H9 (cell line): ENCODE results near the gene VIP. TPM values are rescaled to one million over a fixed set of nuclear protein-coding genes. Genes with fewer than 3 reads are reported as not detected.

Experiments
- DNase-seq: peaks from one replicate; pipeline ENCODE4 v3.0.0-alpha.2; 2017
- H2AFZ ChIP-seq: one replicate; pipeline ENCODE4 v1.6.1; 2013; ENCODE audit warnings: mild to moderate bottlenecking, low read length, control low read depth, moderate library complexity
- H2AK5ac ChIP-seq: 2 replicates; pipeline ENCODE4 v1.6.1; 2013; ENCODE audit warnings: low read length, control low read depth, mixed read lengths; ENCODE audit not compliant: insufficient read length
- H2BK120ac ChIP-seq: one replicate; pipeline ENCODE4 v1.6.1; 2013; ENCODE audit warnings: low read depth, mild to moderate bottlenecking, low read length, control low read depth, inconsistent platforms; ENCODE audit not compliant: poor library complexity, severe bottlenecking
- H2BK12ac ChIP-seq: 2 replicates; pipeline ENCODE4 v1.6.1; 2013; ENCODE audit warnings: low read length, control low read depth, mixed read lengths, low read depth; ENCODE audit not compliant: insufficient read length
- H2BK15ac ChIP-seq: 2 replicates; pipeline ENCODE4 v1.6.1; 2013; ENCODE audit warnings: low read depth, low read length, control low read depth
- H2BK20ac ChIP-seq: one replicate; pipeline ENCODE4 v1.6.1; 2013; ENCODE audit warnings: low read depth, mild to moderate bottlenecking, low read length, control low read depth, inconsistent platforms; ENCODE audit not compliant: poor library complexity, severe bottlenecking
- H2BK5ac ChIP-seq: 2 replicates; pipeline ENCODE4 v1.6.1; 2013; ENCODE audit warnings: low read length, control low read depth, mixed read lengths; ENCODE audit not compliant: insufficient read length
- H3K14ac ChIP-seq: 2 replicates; pipeline ENCODE4 v1.6.1; 2013; ENCODE audit warnings: low read length, control low read depth; ENCODE audit not compliant: insufficient read depth
- H3K18ac ChIP-seq: 2 replicates; pipeline ENCODE4 v1.6.1; 2013; ENCODE audit warnings: low read depth, mild to moderate bottlenecking, mixed read lengths, low read length, control low read depth; ENCODE audit not compliant: insufficient read length
- H3K23ac ChIP-seq: 2 replicates; pipeline ENCODE4 v1.6.1; 2013; ENCODE audit warnings: low read length, control low read depth, mixed read lengths, low read depth; ENCODE audit not compliant: insufficient read length
- H3K23me2 ChIP-seq: 2 replicates; pipeline ENCODE4 v1.6.1; 2013; ENCODE audit warnings: low read depth, mild to moderate bottlenecking, mixed read lengths, low read length, control low read depth; ENCODE audit not compliant: insufficient read length, poor library complexity, severe bottlenecking
- H3K27ac ChIP-seq: 2 replicates; pipeline ENCODE4 v1.5.1; 2013; ENCODE audit warnings: low read length, control low read depth, mixed read lengths, low read depth; ENCODE audit not compliant: insufficient read length
- H3K27me3 ChIP-seq: 2 replicates; pipeline ENCODE4 v1.6.1; 2013; ENCODE audit warnings: low read length, control low read depth, inconsistent platforms; ENCODE audit not compliant: insufficient read depth
- H3K4ac ChIP-seq: 2 replicates; pipeline ENCODE4 v1.6.1; 2013; ENCODE audit warnings: low read depth, mild to moderate bottlenecking, control low read depth, inconsistent platforms, low read length, moderate library complexity
- H3K4me1 ChIP-seq: 2 replicates; pipeline ENCODE4 v1.6.1; 2013; ENCODE audit warnings: low read length, control low read depth, inconsistent platforms; ENCODE audit not compliant: insufficient read depth
- H3K4me2 ChIP-seq: 2 replicates; pipeline ENCODE4 v1.6.1; 2013; ENCODE audit warnings: low read length, control low read depth, mixed read lengths; ENCODE audit not compliant: insufficient read length, insufficient read depth
- H3K56ac ChIP-seq: 2 replicates; pipeline ENCODE4 v1.6.1; 2013; ENCODE audit warnings: low read depth, mild to moderate bottlenecking, mixed read lengths, low read length, control low read depth; ENCODE audit not compliant: insufficient read length
- H3K79me1 ChIP-seq: 2 replicates; pipeline ENCODE4 v1.6.1; 2013; ENCODE audit warnings: low read depth, mild to moderate bottlenecking, moderate library complexity, low read length, control low read depth, inconsistent platforms; ENCODE audit not compliant: insufficient read depth, poor library complexity, severe bottlenecking
- H3K79me2 ChIP-seq: 2 replicates; pipeline ENCODE4 v1.6.1; 2013; ENCODE audit warnings: low read length, control low read depth, inconsistent platforms; ENCODE audit not compliant: insufficient read depth
- H3K9ac ChIP-seq: 2 replicates; pipeline ENCODE4 v1.6.1; 2013; ENCODE audit warnings: low read length, control low read depth, mixed read lengths; ENCODE audit not compliant: insufficient read length; ENCODE audit errors: extremely low read depth
- H3K9me3 ChIP-seq: one replicate; pipeline ENCODE4 v1.6.1; 2013; ENCODE audit warnings: low read depth, low read length, inconsistent platforms; ENCODE audit not compliant: control insufficient read depth
- H3T11ph ChIP-seq: one replicate; pipeline ENCODE4 v1.6.1; 2013; ENCODE audit warnings: mild to moderate bottlenecking, low read length, control low read depth, inconsistent platforms
- H4K20me1 ChIP-seq: one replicate; pipeline ENCODE4 v1.6.1; 2013; ENCODE audit not compliant: control insufficient read depth, insufficient read length, insufficient read depth
- H4K5ac ChIP-seq: 2 replicates; pipeline ENCODE4 v1.6.1; 2013; ENCODE audit warnings: low read depth, mild to moderate bottlenecking, mixed read lengths, low read length, control low read depth; ENCODE audit not compliant: insufficient read length
- H4K8ac ChIP-seq: replicated peaks from 2 replicates; pipeline ENCODE4 v1.6.1; 2013; ENCODE audit warnings: low read length, control low read depth, mixed read lengths, low read depth; ENCODE audit not compliant: insufficient read length
- H4K91ac ChIP-seq: 2 replicates; pipeline ENCODE4 v1.6.1; 2013; ENCODE audit warnings: low read depth, mild to moderate bottlenecking, moderate library complexity, mixed read lengths, low read length, control low read depth; ENCODE audit not compliant: insufficient read length
- H3K27ac Mint-ChIP-seq, 3 experiments: 2 replicates in 2 of 3; 3 replicates in 1 of 3; pipeline ENCODE4 v1.8.0; 2020 to 2021; ENCODE audit warnings: mixed read lengths in 3 of 3, mild to moderate bottlenecking in 1 of 3, moderate library complexity in 1 of 3
- H3K27me3 Mint-ChIP-seq: 2 replicates; pipeline ENCODE4 v1.8.0; 2021; ENCODE audit warnings: low read depth, mild to moderate bottlenecking, moderate library complexity, mixed read lengths
- H3K36me3 Mint-ChIP-seq, 3 experiments: 2 replicates in 2 of 3; 3 replicates in 1 of 3; pipeline ENCODE4 v1.8.0; 2020 to 2021; ENCODE audit warnings: low read depth in 3 of 3, mixed read lengths in 3 of 3; ENCODE audit not compliant: insufficient read depth in 1 of 3
- H3K4me1 Mint-ChIP-seq, 2 experiments: 2 replicates each; pipeline ENCODE4 v1.8.0; 2020; ENCODE audit warnings: mixed read lengths in 2 of 2
- H3K4me3 Mint-ChIP-seq, 2 experiments: 2 replicates in 1 of 2; 3 replicates in 1 of 2; pipeline ENCODE4 v1.8.0; 2020 to 2021; ENCODE audit warnings: mild to moderate bottlenecking in 2 of 2, mixed read lengths in 2 of 2, moderate library complexity in 1 of 2
- H3K9me3 Mint-ChIP-seq, 2 experiments: 2 replicates in 1 of 2; 3 replicates in 1 of 2; pipeline ENCODE4 v1.8.0; 2020; ENCODE audit warnings: mild to moderate bottlenecking in 2 of 2, mixed read lengths in 2 of 2, moderate library complexity in 1 of 2
- WGBS: extraction: QIAGEN DNeasy Blood & Tissue Kit; methylation state at CpG from one replicate; pipeline ENCODE4 v1.1.7; 2013; ENCODE audit warnings: missing lambda C conversion rate, low lambda C conversion rate, mixed read lengths; ENCODE audit not compliant: insufficient read length; ENCODE audit errors: extremely low coverage; 5-methylcytosine and 5-hydroxymethylcytosine counted together
- total RNA-seq: library from RNA; stranded (reverse); gene quantifications from 2 replicates; pipeline ENCODE4 v1.2.1, GENCODE V29; 2021
- TF ChIP-seq, protein P1 (sequence below): fragments of 200-600 bp; sonication (generic); conservative IDR thresholded peaks from 3 replicates; pipeline ENCODE4 v1.8.0; 2021; ENCODE audit warnings: antibody characterized with exemption, mild to moderate bottlenecking

VIP gene
- total RNA-seq, 1 experiment from 2014 or later = not detected

DNA sequence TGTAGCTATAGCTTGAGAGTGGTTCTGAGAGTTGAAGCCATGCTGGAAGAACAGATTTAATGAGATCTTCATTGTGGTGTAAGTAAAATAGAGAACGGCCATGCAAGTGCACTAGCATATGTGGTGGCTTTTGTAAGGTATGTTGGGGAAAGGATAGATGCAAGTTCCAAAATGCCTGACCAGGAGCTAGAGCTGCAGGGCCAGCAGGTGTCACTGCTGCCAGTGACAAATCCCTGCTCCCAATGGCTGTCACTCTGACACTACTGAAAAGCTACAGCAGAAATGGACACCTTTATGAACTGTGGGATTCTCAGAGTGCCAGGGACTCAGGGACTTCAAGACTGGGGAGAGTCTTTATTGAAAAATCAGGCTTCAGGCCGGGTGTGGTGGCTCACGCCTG is 23.1 kb upstream of the VIP start:
- Histone ChIP-seq H4K5ac (no peak overlapping the region), H3K4ac (no peak overlapping the region), H3K79me2 (no peaks in the 10 kb centered on the region), H2BK12ac (no peak overlapping the region), H3K9me3 (no peaks in the 10 kb centered on the region), H4K20me1 (no peaks in the 10 kb centered on the region), H3K4me1 (no peaks in the 10 kb centered on the region; the same call in 1 of the 2 replicates), H3K79me1 (no peaks in the 10 kb centered on the region), H3K9ac (no peak overlapping the region), H3K4me2 (no peak overlapping the region), H3K23me2 (no peaks in the 10 kb centered on the region), H2AFZ (no peak overlapping the region), H3K27ac (no peak overlapping the region), H2BK20ac (no peak overlapping the region), H4K8ac (no peak overlapping the region), H2BK120ac (no peak overlapping the region), H4K91ac (no peak overlapping the region), H3T11ph (no peak overlapping the region), H2BK5ac (no peak overlapping the region), H3K18ac (no peak overlapping the region), H3K56ac (no peak overlapping the region), H2AK5ac (no peak overlapping the region), H2BK15ac (no peak overlapping the region), H3K27me3 (no peaks in the 10 kb centered on the region), H3K23ac (no peak overlapping the region), H3K14ac (no peak overlapping the region)
- TF ChIP-seq, protein P1, sequence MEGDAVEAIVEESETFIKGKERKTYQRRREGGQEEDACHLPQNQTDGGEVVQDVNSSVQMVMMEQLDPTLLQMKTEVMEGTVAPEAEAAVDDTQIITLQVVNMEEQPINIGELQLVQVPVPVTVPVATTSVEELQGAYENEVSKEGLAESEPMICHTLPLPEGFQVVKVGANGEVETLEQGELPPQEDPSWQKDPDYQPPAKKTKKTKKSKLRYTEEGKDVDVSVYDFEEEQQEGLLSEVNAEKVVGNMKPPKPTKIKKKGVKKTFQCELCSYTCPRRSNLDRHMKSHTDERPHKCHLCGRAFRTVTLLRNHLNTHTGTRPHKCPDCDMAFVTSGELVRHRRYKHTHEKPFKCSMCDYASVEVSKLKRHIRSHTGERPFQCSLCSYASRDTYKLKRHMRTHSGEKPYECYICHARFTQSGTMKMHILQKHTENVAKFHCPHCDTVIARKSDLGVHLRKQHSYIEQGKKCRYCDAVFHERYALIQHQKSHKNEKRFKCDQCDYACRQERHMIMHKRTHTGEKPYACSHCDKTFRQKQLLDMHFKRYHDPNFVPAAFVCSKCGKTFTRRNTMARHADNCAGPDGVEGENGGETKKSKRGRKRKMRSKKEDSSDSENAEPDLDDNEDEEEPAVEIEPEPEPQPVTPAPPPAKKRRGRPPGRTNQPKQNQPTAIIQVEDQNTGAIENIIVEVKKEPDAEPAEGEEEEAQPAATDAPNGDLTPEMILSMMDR = peak; percentile 50; the same call in 2 of the 3 replicates
- WGBS = no CpG with 5 or more reads among the region's 3 CpGs
- Mint-ChIP-seq H3K27ac (no peak overlapping the region), H3K4me1 (peaks cover 0 to 5% of the 10 kb centered on the region in 2 experiments; a peak in 2 of 4 replicates), H3K9me3 (peaks cover under 1 to 6% of the 10 kb centered on the region in 2 experiments; a peak in 4 of 5 replicates), H3K27me3 (no peaks in the 10 kb centered on the region), H3K36me3 (peaks cover 0 to 6% (median 0%) of the 10 kb centered on the region in 3 experiments; a peak in 2 of 7 replicates), H3K4me3 (no peak overlapping the region)
- DNase-seq = peak; percentile 53
